Stomach (tissue), 9 donors: Measurements from ENCODE around the gene SUSD2. TPM values are rescaled to one million over a fixed set of nuclear protein-coding genes. Genes with fewer than 3 reads are reported as not detected.

Source experiments
- DNase-seq, 2 donors: peaks; one replicate each; pipeline versions ENCODE4 v3.0.0 to v3.0.0-alpha.2; 2013 to 2019
- H3K27ac ChIP-seq, 5 donors: fragments of 200-600 bp in 4 of 5; sonication (generic) in 4 of 5; one replicate each; pipeline ENCODE4 v1.5.1; 2013 to 2019; ENCODE audit warnings: mild to moderate bottlenecking in 1 of 5, moderate library complexity in 1 of 5
- H3K27me3 ChIP-seq, 3 donors: fragments of 200-600 bp; sonication (generic); one replicate each; pipeline ENCODE4 v1.5.1; 2017 to 2019; ENCODE audit warnings: mixed run types in 1 of 3
- H3K36me3 ChIP-seq, 4 donors: fragments of 200-600 bp; sonication (generic); 1 replicate in 3 of 4; 2 replicates in 1 of 4; pipeline ENCODE4 v1.5.1; 2016 to 2019
- H3K4me1 ChIP-seq, 4 donors: fragments of 200-600 bp; sonication (generic); one replicate each; pipeline ENCODE4 v1.5.1; 2016 to 2019
- H3K4me3 ChIP-seq, 4 donors: fragments of 200-600 bp; sonication (generic) in 3 of 4; one replicate each; pipeline ENCODE4 v1.5.1; 2016 to 2019; ENCODE audit warnings: mild to moderate bottlenecking in 1 of 4
- H3K9me3 ChIP-seq, 4 donors: fragments of 200-600 bp; sonication (generic); one replicate each; pipeline ENCODE4 v1.5.1; 2016 to 2019
- EP300 ChIP-seq: sonication (generic); formaldehyde crosslinking; IDR thresholded peaks from one replicate; pipeline ENCODE4 v1.6.1; 2017; ENCODE audit warnings: antibody characterized with exemption
- POLR2A ChIP-seq, 4 donors: fragments of 450-650 bp; IDR thresholded peaks; one replicate each; pipeline ENCODE4 v1.6.1; 2016; ENCODE audit warnings: antibody characterized with exemption in 4 of 4, control low read depth in 2 of 4, mild to moderate bottlenecking in 1 of 4, moderate library complexity in 1 of 4
- POLR2AphosphoS5 ChIP-seq, 3 donors: sonication (generic); formaldehyde crosslinking; IDR thresholded peaks; one replicate each; pipeline ENCODE4 v1.6.1; 2016; ENCODE audit warnings: antibody characterized with exemption in 3 of 3
- WGBS, 5 donors: extraction: QIAGEN DNeasy Blood & Tissue Kit in 3 of 5; methylation state at CpG; one replicate each; pipeline versions ENCODE4 v1.1.5 to v1.1.7; 2013 to 2018; 5-methylcytosine and 5-hydroxymethylcytosine counted together
- intact Hi-C: fragments of 100-400 bp; cut with DNase I; formaldehyde crosslinking; loops from one replicate; pipeline ENCODE4 v1.15.1; 2023; ENCODE audit warnings: low total_unique reads
- polyA plus RNA-seq, 3 donors: library from polyadenylated mRNA; stranded (reverse); fragments of 200-250 nt; gene quantifications; one replicate each; pipeline ENCODE4 v1.2.3, GENCODE V29; 2013
- total RNA-seq, 5 donors: library from RNA; depleted of rRNA; stranded (reverse); fragments of >200 nt; gene quantifications; one replicate each; pipeline versions ENCODE4 v1.1.0 to v1.2.3, GENCODE V29; 2014 to 2016
- TF ChIP-seq, protein P1 (sequence below), 7 experiments: fragments of 450-650 bp in 4 of 7; fragments of 200-600 bp in 3 of 7; sonication (generic) in 3 of 7; IDR thresholded peaks; one replicate each; pipeline ENCODE4 v1.5.1; 2016 to 2019; ENCODE audit warnings: antibody characterized with exemption in 7 of 7, control low read depth in 2 of 7, mild to moderate bottlenecking in 1 of 7
- donor health status: healthy with polysubstance abuse.
- donor health status: Bipolar disorder and iron deficiency.
- donor health status: healthy.

SUSD2 gene
- total and polyA plus RNA-seq, 8 donors: 0.58 to 29.9 (median 4.4) TPM

DNA sequence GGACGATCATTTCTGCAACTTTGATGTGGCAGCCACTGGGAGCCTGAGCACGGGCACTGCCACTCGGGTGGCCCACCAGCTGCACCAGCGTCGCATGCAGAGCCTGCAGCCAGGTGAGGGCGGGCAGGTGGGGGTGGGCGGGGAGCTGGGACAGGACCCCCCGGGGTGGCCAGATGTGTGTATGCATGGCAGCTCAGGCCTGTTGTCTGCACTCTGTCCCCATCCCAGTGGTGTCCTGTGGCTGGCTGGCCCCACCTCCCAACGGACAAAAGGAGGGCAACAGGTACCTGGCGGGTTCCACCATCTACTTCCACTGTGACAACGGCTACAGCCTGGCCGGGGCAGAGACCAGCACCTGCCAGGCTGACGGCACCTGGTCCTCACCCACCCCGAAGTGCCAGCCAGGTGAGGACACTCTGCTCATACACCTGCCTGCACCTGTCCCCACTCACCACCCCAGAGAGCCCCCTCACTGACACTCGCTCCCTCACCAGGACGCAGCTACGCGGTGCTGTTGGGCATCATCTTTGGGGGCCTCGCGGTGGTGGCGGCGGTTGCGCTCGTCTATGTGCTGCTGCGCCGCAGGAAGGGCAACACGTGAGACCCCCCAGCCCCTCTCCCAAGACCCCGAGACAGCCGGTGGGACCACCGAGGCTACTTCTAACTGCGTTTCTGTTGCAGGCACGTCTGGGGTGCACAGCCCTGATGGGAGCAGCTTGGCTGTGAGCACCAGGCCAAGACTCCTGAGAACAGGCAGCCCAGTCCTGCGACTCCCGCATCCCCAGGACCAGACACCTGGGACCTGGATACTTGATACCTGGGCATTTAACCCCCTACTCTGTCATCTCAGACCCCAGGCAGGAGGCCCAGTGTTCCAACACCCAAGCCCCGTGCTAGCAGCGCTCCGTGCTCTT is 6.7 kb downstream of the SUSD2 start:
- DNase-seq: no peak
- no peaks in the 10 kb centered on the region for H3K27me3 ChIP-seq
- 86 to 97% (median 91%) methylated on average over 19 to 37 of the region's 37 CpGs for WGBS, 5 donors
- no peaks in the 10 kb centered on the region for H3K9me3 ChIP-seq
- peaks cover 0 to 26% (median 10%) of the 10 kb centered on the region in 4 donors for H3K36me3 ChIP-seq
- no peak overlapping the region for H3K27ac ChIP-seq
- H3K4me3 ChIP-seq: no peak overlapping the region
- intact Hi-C loops: loop anchor here (10.0 kb wide), 1 partner anchor 57 kb away; the partner anchor contains the start of gene GGT5
- peaks cover 16 to 35% (median 33%) of the 10 kb centered on the region in 4 donors for H3K4me1 ChIP-seq
- TF ChIP-seq POLR2A (IDR thresholded peaks at IDR 0.05): no peak
- TF ChIP-seq, protein P1, sequence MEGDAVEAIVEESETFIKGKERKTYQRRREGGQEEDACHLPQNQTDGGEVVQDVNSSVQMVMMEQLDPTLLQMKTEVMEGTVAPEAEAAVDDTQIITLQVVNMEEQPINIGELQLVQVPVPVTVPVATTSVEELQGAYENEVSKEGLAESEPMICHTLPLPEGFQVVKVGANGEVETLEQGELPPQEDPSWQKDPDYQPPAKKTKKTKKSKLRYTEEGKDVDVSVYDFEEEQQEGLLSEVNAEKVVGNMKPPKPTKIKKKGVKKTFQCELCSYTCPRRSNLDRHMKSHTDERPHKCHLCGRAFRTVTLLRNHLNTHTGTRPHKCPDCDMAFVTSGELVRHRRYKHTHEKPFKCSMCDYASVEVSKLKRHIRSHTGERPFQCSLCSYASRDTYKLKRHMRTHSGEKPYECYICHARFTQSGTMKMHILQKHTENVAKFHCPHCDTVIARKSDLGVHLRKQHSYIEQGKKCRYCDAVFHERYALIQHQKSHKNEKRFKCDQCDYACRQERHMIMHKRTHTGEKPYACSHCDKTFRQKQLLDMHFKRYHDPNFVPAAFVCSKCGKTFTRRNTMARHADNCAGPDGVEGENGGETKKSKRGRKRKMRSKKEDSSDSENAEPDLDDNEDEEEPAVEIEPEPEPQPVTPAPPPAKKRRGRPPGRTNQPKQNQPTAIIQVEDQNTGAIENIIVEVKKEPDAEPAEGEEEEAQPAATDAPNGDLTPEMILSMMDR (IDR thresholded peaks at IDR 0.05): no peak
- TF ChIP-seq EP300: no peak
- TF ChIP-seq POLR2AphosphoS5 (IDR thresholded peaks at IDR 0.05): no peak

DNA sequence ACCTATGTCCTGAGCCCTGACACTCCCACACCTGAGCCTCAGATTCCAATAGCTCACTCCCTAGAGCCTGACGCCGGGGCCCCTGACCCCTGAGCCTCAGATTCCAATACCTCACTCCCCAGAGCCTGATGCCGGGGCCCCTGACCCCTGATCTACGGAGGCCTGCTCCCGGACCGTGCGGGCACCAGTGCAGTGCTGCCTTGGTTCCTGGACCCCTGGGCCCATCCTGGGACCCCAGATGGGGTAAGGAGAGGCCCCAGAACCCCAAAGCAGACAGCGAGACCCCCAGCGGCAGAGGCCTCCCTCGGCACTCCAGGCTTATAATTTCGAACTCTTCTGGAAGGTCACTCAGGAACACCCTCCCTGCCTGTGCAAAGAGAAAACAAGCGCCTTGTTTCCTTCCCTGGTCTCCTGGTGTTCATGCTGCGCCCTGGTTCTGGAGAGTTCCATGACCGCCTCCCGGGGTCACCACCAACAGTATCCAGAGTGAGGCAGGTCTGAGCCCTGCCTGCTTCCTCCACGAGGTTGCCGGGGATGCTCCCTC is 7.5 kb downstream of the SUSD2 start:
- TF ChIP-seq EP300: no peak
- TF ChIP-seq, protein P1 (IDR thresholded peaks at IDR 0.05): no peak
- no peak for TF ChIP-seq POLR2AphosphoS5 (IDR thresholded peaks at IDR 0.05)
- TF ChIP-seq POLR2A (IDR thresholded peaks at IDR 0.05): no peak
- WGBS, 5 donors: 56 to 71% (median 64%) methylated on average over 17 of the region's 17 CpGs
- Histone ChIP-seq H3K9me3 (no peaks in the 10 kb centered on the region), H3K36me3 (peaks cover 0 to 26% (median 10%) of the 10 kb centered on the region in 4 donors), H3K4me3 (no peak overlapping the region), H3K27ac (peak overlapping the region in 3 of 5 donors; percentile 35 to 78 (median 38)), H3K27me3 (no peaks in the 10 kb centered on the region), H3K4me1 (peaks cover 14 to 29% (median 27%) of the 10 kb centered on the region in 4 donors)
- intact Hi-C loops: loop anchor here (10.0 kb wide), 1 partner anchor 56 kb away; the partner anchor contains the start of gene GGT5
- no peak for DNase-seq

DNA sequence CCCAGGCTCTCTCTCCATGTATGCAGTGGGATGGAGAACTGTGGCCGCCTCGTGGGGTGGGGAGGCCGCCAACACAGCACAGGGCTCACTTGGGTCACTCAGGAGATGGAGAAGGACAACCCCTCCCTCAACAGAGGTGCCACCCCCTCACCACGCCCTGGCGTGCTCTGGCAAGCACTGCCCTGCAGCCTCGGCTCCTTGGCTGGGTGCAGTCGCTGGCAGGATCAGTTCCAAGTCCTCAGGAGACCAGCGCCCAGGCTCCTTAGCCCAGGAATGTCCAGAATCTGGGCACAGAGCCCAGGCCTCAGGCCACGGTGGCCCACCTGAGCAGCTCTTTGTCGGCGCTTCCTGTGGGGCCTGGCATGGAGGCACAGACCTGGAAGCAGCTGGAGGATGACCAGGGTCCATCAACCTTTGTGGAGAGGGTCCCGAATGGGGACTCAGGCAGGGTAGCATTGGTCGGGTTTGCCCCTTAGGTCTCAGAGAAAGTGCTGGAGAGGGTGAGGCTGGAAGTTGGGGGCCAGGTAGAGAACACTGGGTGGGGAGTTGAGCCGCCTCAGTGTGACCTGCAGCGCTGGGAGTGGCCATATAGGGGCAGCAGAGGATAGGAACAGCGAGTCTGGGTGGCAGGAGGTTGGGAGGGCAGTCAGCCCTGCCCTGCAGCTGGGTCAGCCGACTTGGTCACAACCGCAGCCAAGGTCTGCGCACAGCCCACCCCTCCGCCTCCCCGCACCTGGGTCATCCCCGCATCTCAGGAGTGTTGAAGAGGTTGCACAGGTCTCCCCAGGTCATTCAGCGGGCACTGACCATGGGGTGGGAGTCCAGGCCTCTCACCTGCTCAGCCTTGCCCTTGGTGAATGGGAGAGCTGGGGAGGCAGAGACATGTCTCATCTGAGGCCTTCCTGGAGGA is 8.2 kb downstream of the SUSD2 start:
- TF ChIP-seq, protein P1 (IDR thresholded peaks at IDR 0.05): peak in 5 of 7 experiments; percentile 79 to 97 (median 93)
- TF ChIP-seq POLR2A (IDR thresholded peaks at IDR 0.05): no peak
- TF ChIP-seq POLR2AphosphoS5 (IDR thresholded peaks at IDR 0.05): peak in 1 of 3 donors; percentile 3
- no peak for TF ChIP-seq EP300
- peaks cover 10 to 24% (median 21%) of the 10 kb centered on the region in 4 donors for H3K4me1 ChIP-seq
- peak; percentile 83 to 84 for DNase-seq
- peak overlapping the region; percentile 35 to 78 (median 61) for H3K27ac ChIP-seq
- intact Hi-C loops: loop anchor here (10.0 kb wide), 1 partner anchor 55 kb away; the partner anchor contains the start of gene GGT5
- WGBS, 5 donors: 27 to 36% (median 29%) methylated on average over 9 to 23 of the region's 23 CpGs
- H3K27me3 ChIP-seq: no peaks in the 10 kb centered on the region
- H3K4me3 ChIP-seq: no peak overlapping the region
- H3K9me3 ChIP-seq: no peaks in the 10 kb centered on the region
- H3K36me3 ChIP-seq: peaks cover 0 to 26% (median 10%) of the 10 kb centered on the region in 4 donors
